OCI-LY1 (cell line): ENCODE data around the gene TBX4.

Source experiments
- CTCF ChIP-seq: fragments of 200-600 bp; sonication (generic), shearing (Covaris generic); IDR thresholded peaks from 2 replicates; pipeline ENCODE4 v1.5.1; 2017; ENCODE audit warnings: mild to moderate bottlenecking, antibody characterized with exemption, low read length, moderate library complexity, mixed read lengths
- EZH2 ChIP-seq: fragments of 200-600 bp; sonication (generic), shearing (Covaris generic); IDR thresholded peaks from 2 replicates; pipeline ENCODE4 v1.8.0; 2017; ENCODE audit warnings: borderline replicate concordance, mixed run types, mild to moderate bottlenecking, antibody characterized with exemption, low read length, moderate library complexity, mixed read lengths

- TF ChIP-seq CTCF = no peak
- no peak for TF ChIP-seq EZH2
Observed at GRCh38 chr17:61443475-61443882, 8.7 kb upstream of the TBX4 start.
